Islet precursor cell (in vitro differentiated cells): Measurements from ENCODE around the gene MYOF.
"Not testable (repeated sequence)": the region's sequence is repeated elsewhere in the genome, so short reads cannot be mapped to it uniquely, and the experiment has no call there.

Source experiments
- DNase-seq: peaks from one replicate; pipeline ENCODE4 v3.0.0-alpha.2; 2018

The MYOF gene

DNA sequence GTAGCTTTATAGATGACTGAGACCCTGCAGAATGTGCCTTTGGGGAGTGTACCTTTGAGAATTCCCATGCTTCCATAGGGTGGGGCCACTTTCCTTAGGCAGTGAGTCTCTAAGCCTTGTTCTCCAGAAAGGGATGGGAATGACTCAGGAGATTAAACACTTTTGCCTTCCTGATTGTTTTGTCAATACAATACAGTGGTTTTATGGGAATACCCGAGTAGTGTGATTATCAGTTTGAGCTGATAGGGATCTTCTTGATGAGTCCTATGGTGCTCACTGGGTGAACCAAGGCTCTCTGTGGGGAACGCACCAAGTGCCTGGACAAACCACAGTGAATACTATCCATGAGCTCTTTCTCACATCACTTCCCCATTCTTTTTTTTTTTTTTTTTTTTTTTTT, 6.3 kb downstream of the MYOF start:
- DNase-seq, result peak; percentile 88

DNA sequence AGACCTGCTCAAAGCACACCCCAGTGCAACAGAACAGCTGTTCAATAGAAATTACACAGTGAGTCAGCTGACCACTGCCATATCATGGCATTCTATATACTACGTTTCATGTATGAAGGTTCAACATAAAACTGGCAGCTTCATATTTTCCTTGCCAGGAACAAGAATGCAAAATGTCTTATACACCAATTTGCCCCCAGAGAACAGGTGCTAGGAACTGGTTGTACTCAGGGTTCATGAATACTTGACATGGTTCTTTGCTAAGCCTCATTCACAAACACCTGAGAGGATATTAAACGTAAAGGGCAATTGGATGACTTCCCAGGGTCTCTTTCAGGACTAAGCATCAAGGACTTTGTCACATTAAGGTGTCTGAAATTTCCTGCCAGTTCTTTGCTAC, 6.9 kb downstream of the MYOF start:
- no peak for DNase-seq

DNA sequence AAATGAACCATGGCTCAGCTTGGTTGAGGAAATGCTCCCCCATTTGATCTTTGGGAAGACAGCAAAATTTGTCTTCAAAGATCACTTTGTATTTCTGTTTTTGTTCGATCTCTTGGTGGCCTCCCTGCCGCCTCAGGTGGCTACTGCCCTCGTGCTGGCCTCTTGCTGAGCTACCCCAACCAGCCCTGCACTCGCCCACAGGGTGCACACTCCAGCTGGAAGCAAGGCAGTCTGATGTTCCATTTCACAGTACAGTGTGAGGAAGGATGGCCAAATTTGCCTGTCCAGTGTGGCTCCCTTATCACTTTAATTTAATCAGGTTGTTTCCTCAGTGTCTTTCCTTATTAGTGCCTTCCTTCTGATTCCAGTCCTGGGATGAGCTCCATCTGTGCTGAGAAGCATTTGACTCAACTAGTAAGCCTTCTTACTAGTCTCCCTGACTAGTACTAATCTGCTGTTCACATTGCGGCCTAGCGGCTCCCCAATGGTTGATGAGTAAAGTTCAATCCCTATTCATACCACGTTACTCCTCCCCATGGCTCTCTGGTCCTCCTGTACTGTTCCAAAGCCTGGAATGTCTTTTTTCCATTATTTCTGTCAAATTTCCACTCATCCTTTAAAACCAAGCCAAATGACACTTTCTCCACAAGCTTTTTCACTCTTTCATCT, 8.2 kb downstream of the MYOF start:
- no peak for DNase-seq

DNA sequence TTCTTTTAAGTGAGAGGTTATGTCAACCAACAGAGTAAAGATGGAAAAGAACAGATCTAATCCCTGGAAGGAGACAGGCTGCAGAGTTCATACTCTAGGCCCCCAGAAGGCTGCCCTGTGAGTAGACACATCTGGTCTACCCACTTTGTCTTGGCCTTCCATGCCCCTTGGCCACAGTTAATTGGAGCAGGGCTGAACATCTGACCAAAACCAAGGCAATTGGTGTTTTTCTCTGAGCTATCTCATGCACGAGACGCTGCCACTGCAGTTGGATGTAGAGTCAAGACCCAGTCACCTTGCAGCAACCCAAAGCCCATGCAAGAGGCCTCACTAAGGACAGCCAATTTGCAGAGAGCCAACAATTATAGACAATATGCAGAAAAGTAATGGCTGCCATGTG, 9.0 kb downstream of the MYOF start:
- no peak for DNase-seq

DNA sequence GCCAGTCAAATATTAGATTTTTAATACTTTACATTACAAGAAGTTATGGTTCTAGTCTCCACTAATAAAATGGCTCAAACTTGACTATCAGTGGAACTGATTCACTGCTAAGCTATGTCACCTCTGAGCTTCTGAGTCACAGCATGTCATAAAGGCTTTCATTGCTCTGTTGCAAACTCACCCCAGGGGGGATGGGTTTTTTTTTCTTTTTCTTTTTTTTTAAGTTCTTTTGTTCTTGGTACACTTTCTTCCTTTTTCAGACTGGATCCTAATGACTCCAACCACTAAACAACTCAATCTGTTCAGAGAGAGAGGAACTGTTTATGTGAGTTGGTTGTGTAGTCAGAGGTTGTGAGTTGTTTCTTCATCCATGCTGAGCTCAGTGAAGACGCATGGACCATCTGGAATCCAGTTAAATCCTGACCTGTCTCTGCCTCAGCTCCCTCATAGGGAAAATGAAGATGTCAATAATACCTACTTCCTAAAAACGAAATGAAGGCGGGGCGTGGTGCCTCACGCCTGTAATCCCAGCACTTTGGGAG, 11.0 kb downstream of the MYOF start:
- DNase-seq, result peak; percentile 79

DNA sequence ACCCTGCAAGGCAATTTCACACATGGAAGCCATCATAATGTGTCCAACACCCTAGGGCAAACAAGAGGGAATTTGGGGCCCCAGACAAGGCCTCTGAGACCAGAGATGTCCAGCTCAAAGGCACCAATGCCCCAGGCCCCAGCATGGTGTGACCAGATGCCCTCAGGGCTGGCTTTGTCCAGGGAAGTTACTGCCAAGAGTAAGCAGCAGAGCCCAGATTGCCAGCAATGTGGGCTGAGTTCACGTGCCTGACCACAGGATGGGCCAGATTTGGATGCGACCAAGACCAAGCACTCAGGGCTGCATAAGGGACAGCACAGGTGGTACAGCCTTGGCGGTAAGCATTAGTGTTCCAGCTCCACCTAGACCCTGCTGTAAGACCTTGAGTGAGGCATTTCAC, 12.7 kb downstream of the MYOF start:
- DNase-seq, result peak; percentile 86

DNA sequence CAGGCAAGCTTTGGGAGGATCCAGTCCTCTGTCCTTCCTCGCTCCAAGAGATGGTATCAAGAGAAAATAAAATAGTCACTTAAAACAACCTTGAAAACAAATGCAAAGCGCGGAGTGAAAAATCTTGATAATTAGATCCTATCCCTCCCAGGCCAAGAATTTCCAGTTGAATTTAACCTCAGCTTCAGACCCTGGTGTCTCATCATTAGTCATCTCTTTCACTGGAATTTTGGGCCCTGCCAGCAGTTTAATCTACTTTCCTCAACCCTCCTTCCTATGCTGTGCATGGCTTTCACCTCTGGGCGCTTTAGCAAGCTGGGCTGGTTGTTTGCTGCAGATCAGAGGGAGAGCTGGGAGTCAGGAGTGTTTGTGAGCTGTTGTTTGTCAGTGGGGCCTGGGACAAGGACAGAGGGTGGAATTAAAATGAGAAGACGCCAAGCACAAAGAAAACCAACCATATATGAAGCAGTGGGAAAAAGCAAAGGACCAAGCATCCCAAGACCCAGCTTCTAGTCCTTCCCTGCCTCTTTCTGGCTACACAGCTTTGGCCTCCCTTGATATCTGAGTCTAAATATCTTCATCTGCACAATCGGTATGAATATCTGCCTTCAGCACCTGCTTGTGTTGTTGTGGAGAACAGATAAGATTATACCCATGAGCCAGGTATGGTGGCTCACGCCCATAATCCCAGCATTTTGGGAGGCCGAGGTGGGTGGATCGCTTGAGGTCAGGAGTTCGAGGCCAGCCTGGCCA, 13.5 kb downstream of the MYOF start:
- DNase-seq, result peak; percentile 93

DNA sequence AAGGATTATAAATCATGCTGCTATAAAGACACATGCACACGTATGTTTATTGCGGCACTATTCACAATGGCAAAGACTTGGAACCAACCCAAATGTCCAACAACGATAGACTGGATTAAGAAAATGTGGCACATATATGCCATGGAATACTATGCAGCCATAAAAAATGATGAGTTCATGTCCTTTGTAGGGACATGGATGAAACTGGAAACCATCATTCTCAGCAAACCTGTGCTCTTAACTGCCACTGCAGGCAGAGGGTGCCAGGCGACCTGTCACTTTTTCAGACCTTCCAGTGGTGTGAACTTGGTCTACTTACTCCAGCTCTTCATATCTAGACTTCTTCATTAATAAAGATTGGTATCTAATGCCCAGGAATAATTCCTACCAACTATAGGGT, 14.5 kb downstream of the MYOF start:
- DNase-seq, result not testable (repeated sequence)

DNA sequence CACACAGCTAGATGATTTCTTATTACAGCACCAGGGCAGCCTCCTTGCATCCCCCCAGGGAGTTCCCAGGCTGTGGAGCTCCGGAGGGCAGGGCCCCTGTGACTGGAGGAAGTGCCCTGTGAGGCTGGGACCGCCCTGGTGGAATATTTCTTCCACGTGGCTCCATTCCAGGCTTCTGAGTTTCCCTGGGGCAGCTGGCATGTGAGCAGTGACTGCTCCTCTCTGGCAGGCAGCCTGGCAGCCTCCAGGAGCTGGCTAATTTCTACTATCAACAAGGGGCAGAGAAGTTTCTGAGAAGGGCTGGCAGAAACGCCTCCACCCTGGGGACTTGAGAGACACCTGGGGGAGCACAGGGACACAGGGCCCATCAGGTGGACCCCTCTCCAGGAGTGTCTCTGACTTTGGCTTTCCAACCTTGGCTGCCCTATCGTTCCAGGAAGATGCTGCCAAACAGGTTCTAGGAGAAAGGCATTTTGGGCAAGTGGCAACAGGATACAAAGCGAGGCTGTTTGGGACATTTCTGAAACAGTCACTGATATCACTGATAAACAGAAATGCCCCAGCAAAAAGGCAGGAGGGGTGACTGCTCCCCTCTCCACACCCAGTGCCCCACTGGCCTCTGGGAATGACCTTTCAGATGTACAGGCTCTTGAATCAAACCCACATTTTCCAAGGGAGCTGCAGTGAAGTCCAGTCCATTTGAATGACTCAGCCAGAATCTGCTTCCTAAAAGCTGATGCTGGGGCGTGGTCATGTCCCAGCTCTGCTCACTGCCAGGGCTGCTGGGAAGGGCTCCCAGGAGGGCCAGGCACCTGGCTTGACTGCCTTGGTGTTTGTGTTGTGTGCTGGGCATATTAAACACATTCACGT, 16.1 kb downstream of the MYOF start:
- DNase-seq, result peak; percentile 95

DNA sequence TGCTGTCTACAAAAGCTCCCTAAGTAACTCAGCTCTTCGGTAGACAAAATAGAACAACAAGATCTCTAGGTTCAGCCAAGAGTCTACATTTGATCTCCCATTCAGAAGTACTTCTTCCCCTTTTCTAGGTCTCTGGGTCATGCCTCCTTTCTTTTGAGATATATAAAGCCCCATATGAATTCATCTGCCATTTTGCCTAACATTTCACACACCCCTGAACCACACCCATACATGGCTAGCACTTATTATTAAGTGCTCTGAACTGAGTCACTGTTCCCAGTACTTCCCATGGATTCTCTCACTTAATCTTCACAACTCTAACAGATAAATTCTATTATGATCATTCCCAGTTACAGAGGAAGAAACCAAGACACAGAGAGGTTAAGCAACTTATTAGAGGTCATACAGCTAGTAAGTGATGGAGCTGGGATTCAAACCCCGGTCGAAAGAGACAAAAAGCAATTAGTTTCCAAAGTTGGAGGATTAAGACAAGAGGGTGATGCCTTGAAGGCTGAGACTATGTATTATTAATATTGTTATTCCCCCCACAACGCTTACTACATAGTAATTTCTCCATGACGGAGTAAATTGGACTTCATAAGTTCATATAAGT, 17.3 kb downstream of the MYOF start:
- no peak for DNase-seq

DNA sequence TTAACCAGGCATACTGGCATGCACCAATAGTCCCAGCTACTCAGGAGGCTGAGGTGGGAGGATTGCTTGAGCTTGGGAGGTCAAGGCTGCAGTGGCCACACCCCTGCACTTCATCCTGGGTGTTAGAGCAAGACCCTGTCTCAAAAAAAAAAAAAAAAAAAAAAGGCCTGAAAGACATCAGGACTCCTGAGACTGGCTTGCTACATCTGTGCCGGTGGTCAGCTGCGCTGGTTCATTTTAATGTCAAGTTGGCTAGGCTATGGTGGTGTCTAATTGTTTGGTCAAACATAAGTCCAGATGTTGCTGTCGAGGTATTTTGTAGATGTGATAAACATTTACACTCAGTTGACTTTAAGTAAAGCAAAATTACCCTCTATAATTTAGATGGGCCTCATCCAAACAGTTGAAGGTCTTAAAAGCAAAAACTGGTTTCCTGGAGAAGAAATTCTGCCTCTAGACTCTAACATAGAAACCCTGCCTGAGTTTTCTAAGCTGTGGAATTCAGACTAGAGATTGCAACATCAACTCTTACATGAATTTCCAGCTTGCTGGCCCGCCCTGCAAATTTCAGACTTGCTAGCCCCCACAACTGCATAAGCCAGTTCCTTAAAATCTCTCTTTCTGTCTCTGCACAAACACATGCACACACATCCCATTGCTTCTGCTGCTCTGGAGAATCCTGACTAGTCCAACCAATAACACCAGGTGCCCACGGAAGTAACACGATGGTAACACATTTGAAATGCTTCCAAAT, 18.2 kb downstream of the MYOF start:
- DNase-seq, result no peak

DNA sequence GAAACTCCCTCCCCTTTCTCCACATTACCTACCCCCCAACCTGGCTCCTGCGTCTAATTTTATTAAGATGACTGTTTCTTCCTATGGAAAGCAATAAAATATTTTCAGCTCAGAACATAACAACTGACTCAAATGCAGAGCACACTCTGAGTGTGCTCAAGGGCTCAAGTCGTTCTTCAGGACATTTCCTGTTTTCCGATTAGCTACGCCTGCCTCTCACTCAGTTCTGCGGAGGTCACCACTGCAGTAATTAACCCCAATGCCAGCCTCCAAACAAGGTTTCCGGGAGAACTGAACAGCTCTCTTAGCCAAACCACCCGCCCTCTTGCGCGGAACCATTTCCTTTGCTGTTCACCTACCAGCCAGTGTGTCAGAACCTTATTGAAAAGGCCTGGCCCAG, 19.3 kb downstream of the MYOF start:
- no peak for DNase-seq

DNA sequence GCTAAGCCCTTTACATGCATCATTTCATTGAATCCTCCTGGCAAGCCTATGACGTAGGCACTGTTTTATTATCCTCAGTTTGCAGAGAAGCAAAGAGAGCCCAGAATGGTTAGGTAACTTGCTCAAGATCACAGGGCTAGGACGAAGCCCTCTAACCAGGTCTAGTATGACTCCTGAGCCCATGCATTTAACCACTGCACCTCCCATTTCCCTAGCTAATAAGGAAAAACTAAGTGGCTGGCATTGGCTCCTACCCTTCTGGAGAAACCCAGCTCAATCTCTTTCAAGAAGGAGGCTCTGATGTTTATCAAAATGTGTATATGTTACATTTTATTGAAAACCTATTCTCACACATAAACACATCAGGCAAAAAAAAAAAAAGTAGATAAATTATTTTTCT, 19.8 kb downstream of the MYOF start:
- no peak for DNase-seq

DNA sequence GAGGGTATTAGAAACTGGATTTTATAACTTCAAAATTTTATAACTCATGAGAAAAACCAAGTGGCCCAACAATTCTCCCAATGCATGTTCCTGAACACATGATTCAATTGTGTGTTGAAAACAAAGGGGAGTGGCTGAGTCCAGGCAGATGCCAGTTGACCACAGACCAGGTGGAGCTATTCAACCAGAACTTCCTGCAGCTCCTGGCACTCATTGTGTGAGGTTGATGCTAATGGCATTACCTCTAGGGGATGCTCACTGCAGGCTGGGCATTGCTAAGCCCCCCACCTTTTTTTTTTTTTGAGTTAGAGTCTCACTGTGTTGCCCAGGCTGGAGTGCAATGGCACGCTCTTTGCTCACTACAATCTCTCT, 20.3 kb downstream of the MYOF start:
- peak; percentile 65 for DNase-seq

DNA sequence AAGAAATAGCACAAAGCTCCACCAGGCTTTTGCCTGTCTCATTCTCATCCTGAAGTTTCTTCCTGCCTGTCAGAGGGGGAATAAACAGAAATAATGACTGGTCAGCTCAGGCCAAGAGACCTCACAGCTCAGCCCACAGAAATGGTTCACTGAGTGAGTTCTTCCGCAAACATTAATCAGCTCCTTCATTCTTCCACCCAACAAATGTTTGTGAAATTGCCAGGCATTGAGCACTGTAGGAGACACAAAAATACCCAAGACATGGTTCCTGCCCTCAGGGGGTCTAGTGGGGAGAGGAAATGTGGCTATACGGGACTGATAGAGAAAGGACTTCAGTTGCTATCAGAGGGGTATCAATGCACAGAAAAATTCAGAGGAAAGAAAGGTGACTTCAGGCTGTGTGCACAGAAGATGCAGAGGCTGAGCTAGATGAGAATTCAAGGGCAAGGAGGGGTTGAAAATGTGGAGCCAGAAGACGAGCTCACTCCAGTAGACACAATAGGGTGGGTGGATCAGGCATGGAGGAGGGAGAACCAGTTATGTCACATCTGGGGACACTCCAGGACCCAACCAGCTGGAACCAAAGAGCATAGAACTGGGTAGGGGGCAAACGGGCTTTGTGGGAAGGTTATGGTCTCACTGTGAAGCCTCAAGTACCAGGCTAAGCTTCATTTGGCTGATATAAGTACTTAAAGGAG, 20.9 kb downstream of the MYOF start:
- DNase-seq, result no peak

DNA sequence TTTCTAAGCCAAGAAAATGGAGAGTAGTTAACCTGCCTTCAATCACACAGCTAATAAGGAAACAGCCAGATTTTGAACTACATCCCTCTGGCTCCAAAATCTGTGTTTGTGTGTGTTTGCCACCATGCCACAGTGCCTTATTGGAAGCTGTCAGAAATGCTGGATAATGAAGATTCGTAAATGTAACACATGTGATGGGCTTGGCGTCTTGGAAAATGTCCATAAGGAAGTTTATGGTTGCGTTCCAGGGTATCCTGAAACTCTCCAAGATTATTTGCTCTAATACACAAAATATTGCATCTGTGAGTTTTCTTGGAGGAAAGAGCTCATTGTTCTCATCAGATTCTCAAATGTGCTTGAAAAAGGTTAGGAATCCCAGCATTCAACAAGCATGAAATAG, 22.7 kb downstream of the MYOF start:
- no peak for DNase-seq

DNA sequence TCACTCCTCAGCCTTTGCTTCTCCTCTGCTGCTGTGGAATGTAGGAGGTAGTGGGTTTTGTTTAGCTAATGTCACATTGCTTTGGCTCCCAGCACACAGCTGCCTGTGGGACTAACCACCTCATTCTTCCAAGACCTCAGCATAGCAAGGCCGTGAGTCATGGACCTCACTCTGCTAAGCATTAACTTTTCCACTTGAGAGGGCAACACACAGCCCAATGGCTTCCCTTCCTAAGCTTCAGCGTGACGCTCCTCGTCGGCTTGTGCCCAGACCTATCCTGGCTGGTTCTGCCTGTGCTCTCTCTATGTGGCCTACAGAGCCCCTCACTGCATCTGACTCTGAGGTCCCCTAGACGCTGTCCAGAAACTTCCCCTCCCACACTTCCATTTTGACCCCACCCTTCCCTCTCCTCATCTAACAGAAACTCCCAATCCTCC, 23.3 kb downstream of the MYOF start:
- DNase-seq, result peak; percentile 99

DNA sequence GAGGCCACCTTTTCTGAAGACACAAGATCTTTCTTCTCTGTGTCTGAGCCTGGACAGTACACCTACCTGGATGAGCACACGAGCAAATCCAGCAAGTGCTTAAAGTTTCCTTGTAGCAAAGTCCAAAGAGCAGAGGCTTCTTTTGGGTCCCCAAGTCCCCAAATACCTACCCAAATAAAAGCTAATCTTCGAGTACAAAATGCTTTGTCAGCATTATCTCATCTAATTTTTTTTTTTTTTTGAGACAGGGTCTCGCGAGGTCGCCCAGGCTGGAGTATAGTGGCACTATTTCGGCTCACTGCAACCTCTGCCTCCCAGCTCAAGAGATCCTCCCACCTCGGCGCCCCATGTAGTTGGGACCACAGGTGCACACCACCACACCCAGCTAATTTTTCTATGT, 24.6 kb downstream of the MYOF start:
- no peak for DNase-seq

DNA sequence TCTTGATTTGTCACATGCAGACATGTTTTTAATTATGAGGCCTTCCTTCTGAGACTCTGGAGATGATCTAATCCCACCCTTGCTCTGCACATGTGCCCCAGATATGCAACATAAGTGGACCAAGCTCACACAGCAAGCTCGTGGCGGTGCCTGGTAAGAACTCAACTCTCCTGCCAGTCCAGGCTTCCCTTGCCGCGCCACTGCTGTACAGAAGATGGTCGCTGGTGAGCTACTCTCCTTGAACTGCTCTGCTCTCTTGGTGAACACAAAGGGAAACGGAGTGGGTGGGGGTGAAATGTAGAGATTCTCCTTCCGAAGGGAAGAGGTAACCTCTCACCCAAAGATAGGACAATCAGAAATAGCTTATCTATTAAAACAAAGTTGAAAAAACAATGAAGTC, 25.7 kb downstream of the MYOF start:
- DNase-seq, result no peak

DNA sequence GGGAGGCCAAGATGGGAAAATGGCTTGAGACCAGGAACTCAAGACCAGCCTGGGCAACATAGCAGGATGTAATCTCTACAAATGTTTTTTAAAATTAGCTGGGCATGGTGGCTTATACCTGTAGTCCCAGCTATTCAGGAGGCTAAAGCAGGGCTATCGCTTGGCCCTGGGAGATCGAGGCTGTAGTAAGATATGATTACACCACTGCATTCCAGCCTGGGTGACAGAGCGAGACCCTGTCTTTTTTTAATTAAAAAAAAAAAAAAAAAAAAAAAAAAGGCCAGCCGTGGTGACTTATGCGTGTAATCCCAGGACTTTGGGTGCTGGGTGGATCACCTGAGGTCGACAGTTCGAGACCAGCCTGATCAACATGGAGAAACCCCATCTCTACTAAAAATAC, 27.4 kb downstream of the MYOF start:
- DNase-seq, result no peak

DNA sequence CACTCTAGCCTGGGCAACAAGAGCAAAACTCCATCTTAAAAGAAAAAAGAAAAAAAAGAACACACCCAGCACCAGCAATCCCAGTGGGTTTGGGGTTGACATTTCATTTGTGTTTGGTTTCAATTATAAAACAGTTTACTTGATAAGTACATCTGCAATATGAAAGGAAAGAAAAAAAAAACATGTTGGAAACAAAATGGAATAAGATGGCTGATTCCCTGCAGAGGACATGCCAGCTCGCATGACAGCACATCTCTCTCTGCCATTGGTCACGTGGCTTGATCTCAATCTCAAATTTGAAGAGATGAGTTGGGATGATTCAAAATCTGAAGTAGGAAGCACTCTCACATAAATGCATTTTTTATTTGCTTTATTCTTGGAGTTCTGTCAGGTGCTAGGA, 28.0 kb downstream of the MYOF start:
- no peak for DNase-seq

DNA sequence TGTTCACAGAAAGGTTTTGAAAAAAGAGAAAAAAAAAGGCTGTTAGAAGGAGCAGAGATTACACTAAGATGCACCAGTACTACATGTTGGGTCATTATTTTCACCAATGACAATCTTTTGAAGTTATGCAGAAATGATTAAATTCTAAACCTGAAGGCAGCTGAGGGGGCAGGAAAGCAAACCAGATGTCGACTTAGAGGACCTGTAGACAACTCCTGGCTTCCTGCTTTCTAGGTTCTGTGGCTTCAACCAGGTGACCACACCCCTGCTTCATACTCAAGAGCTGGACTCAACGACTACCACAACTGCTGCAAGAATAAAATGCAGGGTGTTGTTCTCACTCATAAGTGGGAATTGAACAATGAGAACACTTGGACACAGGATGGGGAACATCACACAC, 30.0 kb downstream of the MYOF start:
- DNase-seq, result no peak
